Ecto neural progenitor cell (in vitro differentiated cells): ENCODE results near the gene PDE4D.

Experiments used
- DNase-seq: peaks from one replicate; pipeline ENCODE4 v3.0.0-alpha.2; 2018; ENCODE audit warnings: low spot score

The PDE4D gene

GRCh38 chr5:59655693-59656309 lies 237.7 kb downstream of the PDE4D start:
- no peak for DNase-seq

GRCh38 chr5:59654691-59655090 lies 238.8 kb downstream of the PDE4D start:
- no peak for DNase-seq

GRCh38 chr5:59652449-59652848 lies 241.1 kb downstream of the PDE4D start:
- DNase-seq = no peak

DNA sequence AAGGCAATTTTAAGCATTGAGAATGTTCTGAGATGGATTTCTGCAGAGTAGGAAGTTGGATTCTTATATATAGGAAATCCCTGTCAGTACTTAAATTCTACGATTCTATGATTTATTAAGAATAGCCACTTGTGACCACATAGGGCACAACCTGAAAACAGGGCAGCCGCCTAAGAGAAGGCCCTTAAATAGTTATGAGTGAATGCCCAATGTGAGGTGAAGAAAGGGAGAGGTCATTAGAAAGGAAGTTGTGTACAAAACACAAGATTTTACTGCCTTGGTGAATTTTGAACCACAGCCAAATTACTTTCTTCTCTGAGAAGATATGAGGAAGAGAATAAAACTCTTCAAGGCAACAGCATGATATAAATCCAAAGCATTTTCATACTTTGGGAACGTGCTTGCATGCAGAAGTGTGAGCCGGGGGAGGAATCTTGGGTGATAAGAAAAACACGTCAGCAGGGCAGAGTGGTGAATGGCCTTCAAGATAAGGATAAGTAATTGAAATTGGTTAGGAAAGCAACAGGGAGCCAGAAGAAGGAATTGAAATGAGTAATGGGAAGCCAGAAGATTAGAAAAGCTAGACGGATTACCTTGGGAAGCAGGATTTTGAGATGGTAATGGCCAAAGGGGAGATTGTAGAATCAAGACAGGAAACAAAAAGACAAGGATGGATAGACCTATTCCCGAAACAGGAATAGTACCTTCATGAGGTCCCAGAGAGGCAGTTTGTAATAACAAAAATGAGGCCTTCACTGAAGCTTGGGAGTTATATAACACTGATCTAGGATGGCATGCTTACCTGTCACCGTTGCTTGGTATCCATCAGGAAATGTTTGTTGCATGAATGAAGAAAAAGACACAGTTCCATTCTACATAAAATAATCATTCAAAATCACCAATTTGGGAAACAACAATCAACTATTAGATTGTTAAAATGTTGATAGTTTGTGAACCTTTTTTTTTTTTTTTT lies 244.3 kb downstream of the PDE4D start:
- no peak for DNase-seq

GRCh38 chr5:59648038-59648831 lies 245.3 kb downstream of the PDE4D start:
- DNase-seq = no peak

GRCh38 chr5:59645380-59645779 lies 248.1 kb downstream of the PDE4D start:
- DNase-seq = no peak

GRCh38 chr5:59640411-59640810 lies 253.1 kb downstream of the PDE4D start:
- DNase-seq = no peak

DNA sequence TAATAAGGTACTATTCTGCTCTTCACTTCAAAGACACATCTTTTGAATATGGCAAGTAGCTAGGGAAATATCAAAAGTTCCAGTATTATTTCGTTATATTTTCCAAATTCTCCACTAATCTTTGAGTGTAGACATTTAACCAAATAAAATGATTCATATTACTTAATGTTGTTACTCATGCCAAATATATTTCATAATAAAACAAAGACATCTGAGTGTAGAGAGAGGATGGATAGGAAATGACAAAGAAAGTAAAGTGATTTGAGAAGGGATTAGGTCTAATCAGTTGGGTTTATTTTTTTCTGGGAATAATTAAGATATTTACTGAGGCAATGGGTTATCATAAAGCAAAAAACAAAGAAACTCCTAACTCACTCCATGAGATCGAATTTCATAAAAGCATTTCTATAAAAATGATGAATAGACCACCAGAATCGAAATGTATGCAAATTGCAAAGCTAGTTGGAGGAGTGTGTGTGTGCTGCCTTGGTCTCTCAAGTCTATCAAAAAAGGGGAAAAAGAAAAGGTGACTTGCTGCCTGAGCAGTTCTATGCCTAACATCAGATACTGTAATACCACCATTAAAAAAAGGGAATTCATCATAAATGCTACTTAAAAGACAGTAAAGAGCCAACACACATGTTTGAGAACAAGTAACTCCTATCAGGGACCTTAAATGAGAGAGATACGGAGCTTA lies 255.5 kb downstream of the PDE4D start:
- DNase-seq = no peak

DNA sequence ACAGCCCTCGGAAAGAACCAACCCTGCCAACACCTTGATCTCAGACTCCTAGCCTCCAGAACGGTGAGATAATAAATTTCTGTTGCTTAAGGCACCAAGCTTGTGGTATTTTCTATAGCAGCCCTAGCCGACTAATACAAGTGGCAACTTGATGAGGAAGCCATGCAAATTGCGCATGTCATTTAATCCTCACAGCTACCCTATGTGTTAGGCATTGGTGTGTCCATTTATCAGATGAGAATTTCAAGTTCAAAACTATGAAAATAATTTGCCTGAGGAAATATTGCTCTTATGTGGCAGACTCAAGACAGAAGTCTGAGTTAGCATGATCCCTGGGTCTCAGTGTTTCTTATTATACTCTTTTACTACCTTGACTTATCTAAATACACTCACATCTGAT lies 264.0 kb downstream of the PDE4D start:
- DNase-seq = no peak

DNA sequence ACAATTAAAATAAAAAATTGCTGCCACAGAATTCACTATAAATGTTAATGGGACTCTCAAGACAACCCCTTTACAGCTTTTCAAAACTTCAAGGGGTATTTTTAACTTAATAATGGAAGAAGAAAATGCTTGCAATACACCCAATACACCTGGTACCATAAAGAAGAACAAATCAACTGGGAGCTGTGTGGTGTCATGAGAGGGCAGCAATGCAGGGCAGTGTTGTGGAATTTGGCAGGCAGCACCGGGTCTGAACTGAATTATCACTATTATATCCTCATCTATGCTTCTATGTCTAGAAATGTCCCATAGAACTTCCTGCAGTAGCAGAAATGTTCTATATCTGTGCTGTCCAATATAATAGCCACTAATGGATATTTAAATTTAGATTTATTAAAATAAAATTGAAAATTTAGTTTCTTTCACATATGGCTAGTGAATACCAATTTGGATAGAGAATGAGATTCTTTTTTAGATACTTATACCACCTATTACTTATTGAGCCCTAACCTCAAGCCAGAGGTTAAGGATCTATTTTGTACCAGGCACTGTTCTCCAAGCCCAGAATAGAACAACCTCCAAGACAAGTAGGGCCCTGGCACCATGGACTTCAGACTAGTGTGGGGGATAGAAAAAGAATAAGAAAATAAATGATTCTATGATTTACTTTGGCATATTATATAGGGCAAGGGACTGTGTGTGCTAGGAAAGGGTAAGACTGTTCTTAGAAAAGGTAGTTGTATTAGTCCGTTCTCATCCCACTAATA lies 265.3 kb downstream of the PDE4D start:
- DNase-seq = no peak

GRCh38 chr5:59624898-59625297 lies 268.6 kb downstream of the PDE4D start:
- DNase-seq = no peak

GRCh38 chr5:59622848-59623247 lies 270.7 kb downstream of the PDE4D start:
- no peak for DNase-seq

GRCh38 chr5:59621477-59621876 lies 272.0 kb downstream of the PDE4D start:
- DNase-seq = no peak

- DNase-seq = no peak
Measured at GRCh38 chr5:59620535-59621212, 272.9 kb downstream of the PDE4D start.

DNA sequence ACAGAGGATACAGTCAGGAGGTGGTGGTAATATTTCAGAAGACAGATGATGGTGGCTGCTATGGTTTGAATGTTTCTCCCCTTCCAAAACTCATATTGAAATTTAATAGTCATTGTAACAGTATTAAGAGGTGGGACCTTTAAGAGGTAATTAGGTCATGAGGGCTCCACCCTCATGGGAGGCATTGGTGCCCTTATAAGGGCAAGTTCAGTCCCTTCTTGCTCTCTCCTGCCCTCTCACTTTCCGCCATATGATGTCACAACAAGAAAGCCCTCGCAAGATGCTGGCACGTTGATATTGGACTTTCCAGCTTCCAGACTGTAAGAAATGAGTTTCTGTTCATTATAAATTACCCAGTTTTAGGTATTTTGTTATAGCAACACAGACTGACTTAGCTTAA lies 274.9 kb downstream of the PDE4D start:
- DNase-seq = no peak

- no peak for DNase-seq
Measured at GRCh38 chr5:59617186-59617771, 276.2 kb downstream of the PDE4D start.

- DNase-seq = no peak
Measured at GRCh38 chr5:59616413-59616812, 277.1 kb downstream of the PDE4D start.

- no peak for DNase-seq
Measured at GRCh38 chr5:59615272-59615671, 278.3 kb downstream of the PDE4D start.

- no peak for DNase-seq
Measured at GRCh38 chr5:59609501-59610265, 283.8 kb downstream of the PDE4D start.
